ENCODE results near the gene FOXS1. TPM values are rescaled to one million over a fixed set of nuclear protein-coding genes. Genes with fewer than 3 reads are reported as not detected.

The FOXS1 gene
- total and polyA plus RNA-seq, 10 of the 15 experiments (the other 5 are each of a cell fraction or from before 2014, with no cell fraction given), result not detected

- CTCF ChIA-PET, result interaction anchor here (1.4 kb wide), 1 partner anchor 8 kb away, joined by 5 read pairs; no protein-coding TSS in a partner anchor
These were observed 45.2 kb upstream of the FOXS1 start for GRCh38 chr20:31890646-31891045.

More at GRCh38 chr20:31890646-31891045, 45.2 kb upstream of the FOXS1 start:
- TF ChIP-seq ZNF217 (IDR thresholded peaks at IDR 0.05) (no peak), MXI1 (IDR thresholded peaks at IDR 0.05; ENCODE audit: low read depth, low read length) (no peak), ASH2L (IDR thresholded peaks at IDR 0.05; ENCODE audit: borderline replicate concordance, low read depth) (no peak), E4F1 (IDR thresholded peaks at IDR 0.05; ENCODE audit: borderline replicate concordance, partially characterized antibody) (no peak), ZSCAN29 (IDR thresholded peaks at IDR 0.05) (no peak), FOXK2 (IDR thresholded peaks at IDR 0.05) (no peak), IKZF1 (conservative IDR thresholded peaks at IDR 0.05) (no peak)
- intact Hi-C loops (cut with micrococcal nuclease; ENCODE audit: unreplicated experiment), result no loop called here
- Histone ChIP-seq H3K9me3 (replicated peaks; ENCODE audit: control insufficient read depth, insufficient read depth, low read length) (no peaks in the 10 kb centered on the region), H3K4me2 (ENCODE audit: control insufficient read depth, insufficient read depth) (no peak overlapping the region), H3K27ac (ENCODE audit: control insufficient read depth, insufficient read depth) (no peak overlapping the region), H4K20me1 (ENCODE audit: control insufficient read depth, insufficient read depth) (no peaks in the 10 kb centered on the region), H3K36me3 (ENCODE audit: control insufficient read depth in 2 of 2, insufficient read depth in 2 of 2, low read length in 1 of 2) (no peaks in the 10 kb centered on the region), H3K9ac (ENCODE audit: control insufficient read depth, insufficient read depth, low read length) (no peak overlapping the region), H3K27me3 (replicated peaks in 1 of 2; ENCODE audit: control insufficient read depth in 2 of 2, insufficient read depth in 2 of 2, low read length in 1 of 2) (no peaks in the 10 kb centered on the region; a peak in 1 of 4 replicates), H3K4me3 (no peak overlapping the region), H2AFZ (ENCODE audit: control insufficient read depth, low read depth, low read length) (no peak overlapping the region), H3K79me2 (ENCODE audit: control insufficient read depth, insufficient read depth, low read length) (no peaks in the 10 kb centered on the region), H3K4me1 (ENCODE audit: control insufficient read depth, insufficient read depth, low read length) (no peaks in the 10 kb centered on the region; the same call in 1 of the 2 replicates)
- no TSS peak for BruUV-seq (replicated peaks)
- RAD21 ChIA-PET (ENCODE audit: unreplicated experiment), result interaction anchor here (1.2 kb wide), 1 partner anchor 52 kb away, joined by 3 read pairs; no protein-coding TSS in a partner anchor
- ATAC-seq, result no peak
- WGBS (ENCODE audit: insufficient coverage, insufficient replicate concordance, low lambda C conversion rate, missing lambda C conversion rate), result 29% methylated on average over 8 of the region's 8 CpGs
- in situ Hi-C loops (cut with MboI), result no loop called here
- SMC1A ChIA-PET (ENCODE audit: uncharacterized antibody, unreplicated experiment), result interaction anchor here (1.4 kb wide), 1 partner anchor 11 kb away, joined by 6 read pairs; no protein-coding TSS in a partner anchor
- no peak for DNase-seq (ENCODE audit: low read depth, low spot score)
- POLR2A ChIA-PET, result interaction anchor here (0.6 to 2.7 kb wide), 6 partner anchors 9 to 50 kb away, joined by 3 to 10 read pairs (median 4); no protein-coding TSS in a partner anchor
- FAIRE-seq, result no peak

Data from GM12878 (cell line).